Astrocyte of the spinal cord (primary cell): ENCODE measurements around the gene TTBK1.
A peak's percentile ranks its signal among the peaks of the same experiment; 100 is the strongest.

ENCODE experiments used
- DNase-seq: peaks from one replicate; pipeline ENCODE4 v3.0.0; 2011; ENCODE audit warnings: low read depth, low spot score
- H3K4me3 ChIP-seq: 2 replicates; pipeline ENCODE4 v1.5.1; 2011; ENCODE audit warnings: low read depth, mild to moderate bottlenecking, low read length, moderate library complexity
- in situ Hi-C: cut with HindIII; loops from 2 replicates; pipeline ENCODE4 v1.10.0; 2017; ENCODE audit warnings: low sequenced_read_pairs
- TF ChIP-seq, protein P1 (sequence below): IDR thresholded peaks from 2 replicates; pipeline ENCODE4 v1.5.1; 2012; ENCODE audit warnings: low read depth, mild to moderate bottlenecking, low read length, inconsistent platforms

The TTBK1 gene

GRCh38 chr6:43257367-43258145 is 14.3 kb downstream of the TTBK1 start:
- H3K4me3 ChIP-seq: no peak overlapping the region
- in situ Hi-C loops: no loop called here
- DNase-seq: no peak
- TF ChIP-seq, protein P1, sequence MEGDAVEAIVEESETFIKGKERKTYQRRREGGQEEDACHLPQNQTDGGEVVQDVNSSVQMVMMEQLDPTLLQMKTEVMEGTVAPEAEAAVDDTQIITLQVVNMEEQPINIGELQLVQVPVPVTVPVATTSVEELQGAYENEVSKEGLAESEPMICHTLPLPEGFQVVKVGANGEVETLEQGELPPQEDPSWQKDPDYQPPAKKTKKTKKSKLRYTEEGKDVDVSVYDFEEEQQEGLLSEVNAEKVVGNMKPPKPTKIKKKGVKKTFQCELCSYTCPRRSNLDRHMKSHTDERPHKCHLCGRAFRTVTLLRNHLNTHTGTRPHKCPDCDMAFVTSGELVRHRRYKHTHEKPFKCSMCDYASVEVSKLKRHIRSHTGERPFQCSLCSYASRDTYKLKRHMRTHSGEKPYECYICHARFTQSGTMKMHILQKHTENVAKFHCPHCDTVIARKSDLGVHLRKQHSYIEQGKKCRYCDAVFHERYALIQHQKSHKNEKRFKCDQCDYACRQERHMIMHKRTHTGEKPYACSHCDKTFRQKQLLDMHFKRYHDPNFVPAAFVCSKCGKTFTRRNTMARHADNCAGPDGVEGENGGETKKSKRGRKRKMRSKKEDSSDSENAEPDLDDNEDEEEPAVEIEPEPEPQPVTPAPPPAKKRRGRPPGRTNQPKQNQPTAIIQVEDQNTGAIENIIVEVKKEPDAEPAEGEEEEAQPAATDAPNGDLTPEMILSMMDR: no peak

- in situ Hi-C loops: no loop called here
- no peak for DNase-seq
- no peak overlapping the region for H3K4me3 ChIP-seq
Measured at GRCh38 chr6:43258180-43258579, 14.9 kb downstream of the TTBK1 start.

GRCh38 chr6:43258807-43259686 is 15.8 kb downstream of the TTBK1 start:
- TF ChIP-seq, protein P1: no peak
- DNase-seq: no peak
- in situ Hi-C loops: no loop called here
- no peak overlapping the region for H3K4me3 ChIP-seq

More at GRCh38 chr6:43258180-43258579, 14.9 kb downstream of the TTBK1 start:
- TF ChIP-seq, protein P1: no peak

GRCh38 chr6:43260791-43261190 is 17.5 kb downstream of the TTBK1 start:
- DNase-seq: peak; percentile 22
- TF ChIP-seq, protein P1: no peak
- H3K4me3 ChIP-seq: no peak overlapping the region
- in situ Hi-C loops: no loop called here

DNA sequence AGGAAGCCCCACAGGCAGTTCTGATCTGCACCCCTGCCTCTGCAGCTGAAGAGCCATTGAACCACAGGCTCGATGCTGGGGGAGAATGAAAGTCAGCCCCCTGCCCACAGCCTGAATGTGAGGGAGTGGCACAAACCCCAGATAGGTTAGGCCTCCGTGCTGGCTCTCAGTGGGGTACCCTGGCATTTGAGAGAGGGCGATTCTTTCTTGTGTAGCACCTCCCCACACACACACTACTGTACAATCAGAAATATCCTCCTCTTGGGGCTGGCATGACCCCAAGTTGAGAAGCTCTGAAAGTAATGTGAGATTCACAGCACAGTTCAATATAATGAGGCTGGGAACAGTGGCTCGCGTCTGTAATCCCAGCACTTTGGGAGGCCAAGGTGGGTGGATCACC is 17.9 kb downstream of the TTBK1 start:
- H3K4me3 ChIP-seq: no peak overlapping the region
- TF ChIP-seq, protein P1: no peak
- DNase-seq: no peak
- in situ Hi-C loops: no loop called here

- DNase-seq: no peak
- in situ Hi-C loops: no loop called here
Measured at GRCh38 chr6:43262000-43262779, 18.9 kb downstream of the TTBK1 start.

More at GRCh38 chr6:43262000-43262779, 18.9 kb downstream of the TTBK1 start:
- TF ChIP-seq, protein P1: no peak
- no peak overlapping the region for H3K4me3 ChIP-seq
